ENCODE measurements around the gene DPH1.

The DPH1 gene

GRCh38 chr17:1997289-1997926 is 32.5 kb upstream of the DPH1 start:
- H3K4me2 ChIP-seq = no peak overlapping the region
- no peak overlapping the region for H2AFZ ChIP-seq (ENCODE audit: low read depth)
- no peak for TF ChIP-seq CTCF (conservative IDR thresholded peaks at IDR 0.05; ENCODE audit: low read depth, low read length)
- H4K20me1 ChIP-seq (ENCODE audit: insufficient read depth) = no peaks in the 10 kb centered on the region
- no peak overlapping the region for H3K27ac ChIP-seq
- no peaks in the 10 kb centered on the region for H3K79me2 ChIP-seq (ENCODE audit: insufficient read depth, low read depth)
- no peaks in the 10 kb centered on the region for H3K27me3 ChIP-seq (ENCODE audit: insufficient read depth, low read depth)
- H3K4me1 ChIP-seq (ENCODE audit: low read depth, poor library complexity, severe bottlenecking) = peaks cover 11% of the 10 kb centered on the region
- H3K9ac ChIP-seq = no peak overlapping the region
- H3K4me3 ChIP-seq (IDR thresholded peaks at IDR 0.05; ENCODE audit: insufficient read depth, low read depth, low read length) = no peak overlapping the region
- no peaks in the 10 kb centered on the region for H3K36me3 ChIP-seq (ENCODE audit: insufficient read depth)

- Histone ChIP-seq H3K4me1 (ENCODE audit: low read depth, poor library complexity, severe bottlenecking) (peaks cover 11% of the 10 kb centered on the region), H3K36me3 (ENCODE audit: insufficient read depth) (no peaks in the 10 kb centered on the region), H4K20me1 (ENCODE audit: insufficient read depth) (no peaks in the 10 kb centered on the region), H3K4me3 (IDR thresholded peaks at IDR 0.05; ENCODE audit: insufficient read depth, low read depth, low read length) (no peak overlapping the region), H3K9ac (no peak overlapping the region), H3K4me2 (no peak overlapping the region), H2AFZ (ENCODE audit: low read depth) (no peak overlapping the region), H3K27ac (no peak overlapping the region), H3K27me3 (ENCODE audit: insufficient read depth, low read depth) (no peaks in the 10 kb centered on the region), H3K79me2 (ENCODE audit: insufficient read depth, low read depth) (no peaks in the 10 kb centered on the region)
- TF ChIP-seq CTCF (conservative IDR thresholded peaks at IDR 0.05; ENCODE audit: low read depth, low read length) = no peak
Measured at GRCh38 chr17:1997927-1998742, 31.8 kb upstream of the DPH1 start.

- peak overlapping the region; percentile 34; the same call in 1 of the 2 replicates for H3K4me2 ChIP-seq
- peaks cover 11% of the 10 kb centered on the region for H3K4me1 ChIP-seq (ENCODE audit: low read depth, poor library complexity, severe bottlenecking)
Measured at GRCh38 chr17:1999557-2000251, 30.2 kb upstream of the DPH1 start.

More at GRCh38 chr17:1999557-2000251, 30.2 kb upstream of the DPH1 start:
- H2AFZ ChIP-seq (ENCODE audit: low read depth) = peak overlapping the region; percentile 44
- H4K20me1 ChIP-seq (ENCODE audit: insufficient read depth) = no peaks in the 10 kb centered on the region
- no peaks in the 10 kb centered on the region for H3K36me3 ChIP-seq (ENCODE audit: insufficient read depth)
- no peak overlapping the region for H3K9ac ChIP-seq
- H3K27me3 ChIP-seq (ENCODE audit: insufficient read depth, low read depth) = no peaks in the 10 kb centered on the region
- no peaks in the 10 kb centered on the region for H3K79me2 ChIP-seq (ENCODE audit: insufficient read depth, low read depth)
- no peak for TF ChIP-seq CTCF (conservative IDR thresholded peaks at IDR 0.05; ENCODE audit: low read depth, low read length)
- no peak overlapping the region for H3K4me3 ChIP-seq (IDR thresholded peaks at IDR 0.05; ENCODE audit: insufficient read depth, low read depth, low read length)
- no peak overlapping the region for H3K27ac ChIP-seq
